OCI-LY3 (cell line): Measurements from ENCODE around the gene CCSER1.

ENCODE experiments used
- CTCF ChIP-seq: fragments of 200-600, 300-600 bp; sonication (generic); IDR thresholded peaks from 2 replicates; pipeline ENCODE4 v1.5.1; 2014; ENCODE audit warnings: antibody characterized with exemption, low read length, low read depth
- EZH2phosphoT487 ChIP-seq: fragments of 200-600 bp; shearing (Covaris generic); IDR thresholded peaks from 2 replicates; pipeline ENCODE4 v1.6.1; 2018; ENCODE audit warnings: antibody characterized with exemption, mixed run types, low read depth

GRCh38 chr4:90189946-90190345, 62.8 kb downstream of the CCSER1 start:
- TF ChIP-seq CTCF (no peak), EZH2phosphoT487 (no peak)
